DOHH2 (cell line): ENCODE measurements around the gene TOB2.
"Not testable (repeated sequence)": the region's sequence is repeated elsewhere in the genome, so short reads cannot be mapped to it uniquely, and the experiment has no call there.

ENCODE experiments used
- H3F3A ChIP-seq: fragments of 200-600 bp; sonication (generic), shearing (Covaris generic); 2 replicates; pipeline ENCODE4 v1.6.0; 2016; ENCODE audit warnings: antibody characterized with exemption, mild to moderate bottlenecking; ENCODE audit not compliant: control insufficient read depth, insufficient read depth
- H3K27ac ChIP-seq: fragments of 200-600 bp; sonication (generic); 2 replicates; pipeline ENCODE4 v1.5.1; 2014; ENCODE audit warnings: low read depth, mild to moderate bottlenecking, low read length, moderate library complexity
- H3K27me3 ChIP-seq: fragments of 200-600 bp; sonication (generic); 2 replicates; pipeline ENCODE4 v1.6.1; 2014; ENCODE audit warnings: mild to moderate bottlenecking, low read length, mixed read lengths; ENCODE audit not compliant: control insufficient read depth
- H3K36me3 ChIP-seq: fragments of 200-600 bp; sonication (generic); 2 replicates; pipeline ENCODE4 v1.6.1; 2014; ENCODE audit warnings: mild to moderate bottlenecking, low read length, moderate library complexity, mixed read lengths; ENCODE audit not compliant: control insufficient read depth
- H3K4me1 ChIP-seq: fragments of 200-600 bp; sonication (generic); 2 replicates; pipeline ENCODE4 v1.6.1; 2014; ENCODE audit warnings: mild to moderate bottlenecking, low read length, mixed read lengths; ENCODE audit not compliant: control insufficient read depth
- H3K4me2 ChIP-seq: fragments of 200-600 bp; sonication (generic); 2 replicates; pipeline ENCODE4 v1.6.0; 2014; ENCODE audit warnings: mild to moderate bottlenecking, low read length, moderate library complexity
- H3K4me3 ChIP-seq: fragments of 200-600 bp; sonication (generic); 2 replicates; pipeline ENCODE4 v1.5.1; 2014; ENCODE audit warnings: mild to moderate bottlenecking, low read length, mixed read lengths
- H3K79me2 ChIP-seq: fragments of 200-600 bp; sonication (generic); 2 replicates; pipeline ENCODE4 v1.6.1; 2014; ENCODE audit warnings: mild to moderate bottlenecking, low read length, mixed read lengths; ENCODE audit not compliant: control insufficient read depth
- H3K9me2 ChIP-seq: fragments of 200-600 bp; sonication (generic); replicated peaks from 2 replicates; pipeline ENCODE4 v1.6.1; 2014; ENCODE audit warnings: mild to moderate bottlenecking, low read length, mixed read lengths; ENCODE audit not compliant: control insufficient read depth
- H3K9me3 ChIP-seq: fragments of 200-600 bp; sonication (generic); 2 replicates; pipeline ENCODE4 v1.6.1; 2014; ENCODE audit warnings: antibody characterized with exemption, low read length, mixed read lengths; ENCODE audit not compliant: control insufficient read depth, insufficient read depth
- H4K20me1 ChIP-seq: fragments of 200-600 bp; sonication (generic); 2 replicates; pipeline ENCODE4 v1.6.0; 2014; ENCODE audit warnings: low read depth, mild to moderate bottlenecking, antibody characterized with exemption, low read length, moderate library complexity; ENCODE audit not compliant: control insufficient read depth, insufficient read depth
- EZH2phosphoT487 ChIP-seq: fragments of 200-600 bp; sonication (generic); IDR thresholded peaks from 2 replicates; pipeline ENCODE4 v1.6.1; 2017; ENCODE audit warnings: borderline replicate concordance, mild to moderate bottlenecking, antibody characterized with exemption, low read length, moderate library complexity, mixed read lengths
- TF ChIP-seq, protein P1 (sequence below): fragments of 200-600 bp; sonication (generic); IDR thresholded peaks from one replicate; pipeline ENCODE4 v1.5.1; 2014; ENCODE audit warnings: antibody characterized with exemption, mild to moderate bottlenecking, low read depth, low read length; ENCODE audit not compliant: poor library complexity, severe bottlenecking

TOB2 gene

DNA sequence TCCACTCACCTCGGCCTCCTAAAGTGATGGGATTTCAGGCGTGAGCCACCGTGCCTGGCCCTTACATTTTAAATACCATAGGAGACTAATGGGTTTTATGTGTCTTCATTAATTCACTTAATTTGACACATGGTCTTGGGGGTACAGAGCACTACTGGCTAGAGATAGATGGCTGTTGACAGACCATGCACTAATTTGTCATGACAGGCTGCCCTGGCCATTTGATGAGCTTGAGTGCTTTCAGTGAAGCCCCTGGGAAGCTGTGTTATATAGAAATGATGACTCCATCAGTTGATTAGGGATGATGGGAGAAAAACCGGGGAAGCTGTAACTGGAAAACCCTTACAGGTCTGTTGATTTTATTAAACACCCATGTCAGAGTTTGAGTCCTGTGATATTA is 15.3 kb upstream of the TOB2 start:
- no peaks in the 10 kb centered on the region for H3K9me3 ChIP-seq
- H3K79me2 ChIP-seq, result peaks cover 61% of the 10 kb centered on the region
- H3K4me2 ChIP-seq, result no peak overlapping the region
- no peaks in the 10 kb centered on the region for H3K27me3 ChIP-seq
- no peak overlapping the region for H3K4me3 ChIP-seq
- H3K27ac ChIP-seq, result no peak overlapping the region
- H3K4me1 ChIP-seq, result peaks cover 7% of the 10 kb centered on the region
- no peak for TF ChIP-seq EZH2phosphoT487
- TF ChIP-seq, protein P1, sequence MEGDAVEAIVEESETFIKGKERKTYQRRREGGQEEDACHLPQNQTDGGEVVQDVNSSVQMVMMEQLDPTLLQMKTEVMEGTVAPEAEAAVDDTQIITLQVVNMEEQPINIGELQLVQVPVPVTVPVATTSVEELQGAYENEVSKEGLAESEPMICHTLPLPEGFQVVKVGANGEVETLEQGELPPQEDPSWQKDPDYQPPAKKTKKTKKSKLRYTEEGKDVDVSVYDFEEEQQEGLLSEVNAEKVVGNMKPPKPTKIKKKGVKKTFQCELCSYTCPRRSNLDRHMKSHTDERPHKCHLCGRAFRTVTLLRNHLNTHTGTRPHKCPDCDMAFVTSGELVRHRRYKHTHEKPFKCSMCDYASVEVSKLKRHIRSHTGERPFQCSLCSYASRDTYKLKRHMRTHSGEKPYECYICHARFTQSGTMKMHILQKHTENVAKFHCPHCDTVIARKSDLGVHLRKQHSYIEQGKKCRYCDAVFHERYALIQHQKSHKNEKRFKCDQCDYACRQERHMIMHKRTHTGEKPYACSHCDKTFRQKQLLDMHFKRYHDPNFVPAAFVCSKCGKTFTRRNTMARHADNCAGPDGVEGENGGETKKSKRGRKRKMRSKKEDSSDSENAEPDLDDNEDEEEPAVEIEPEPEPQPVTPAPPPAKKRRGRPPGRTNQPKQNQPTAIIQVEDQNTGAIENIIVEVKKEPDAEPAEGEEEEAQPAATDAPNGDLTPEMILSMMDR, result no peak
- H3K36me3 ChIP-seq, result peaks cover 85% of the 10 kb centered on the region
- no peaks in the 10 kb centered on the region for H4K20me1 ChIP-seq
- no peaks in the 10 kb centered on the region for H3K9me2 ChIP-seq
- peaks cover 5% of the 10 kb centered on the region; the same call in 1 of the 2 replicates for H3F3A ChIP-seq

DNA sequence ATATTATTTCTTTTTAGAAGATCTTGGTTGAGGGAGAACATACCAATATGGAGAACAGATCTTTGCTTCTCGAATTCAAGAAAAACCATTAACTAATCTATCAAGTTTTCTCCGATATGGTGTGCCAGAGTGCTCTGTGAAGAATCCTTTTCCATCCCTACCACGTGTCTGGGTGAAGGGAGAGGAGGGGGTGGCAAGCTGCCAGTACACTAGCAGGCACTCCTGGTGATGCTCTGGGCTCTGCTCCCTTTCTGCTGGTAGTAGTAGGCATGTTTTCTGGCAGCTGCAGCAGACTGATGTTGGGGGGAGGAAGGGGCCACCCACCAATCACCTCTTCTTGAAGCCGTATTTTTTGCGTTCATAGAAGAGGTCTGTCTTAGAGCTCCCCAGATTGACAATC is 13.5 kb upstream of the TOB2 start:
- H3K4me2 ChIP-seq, H3K4me3 ChIP-seq, H3K9me3 ChIP-seq, H3K4me1 ChIP-seq, H4K20me1 ChIP-seq, H3F3A ChIP-seq, H3K27ac ChIP-seq, H3K9me2 ChIP-seq, H3K27me3 ChIP-seq: not testable (repeated sequence)
- Histone ChIP-seq H3K36me3 (peaks cover 68% of the 10 kb centered on the region), H3K79me2 (peaks cover 44% of the 10 kb centered on the region)

- H3K36me3 ChIP-seq, result peaks cover 62% of the 10 kb centered on the region
- H3K4me1 ChIP-seq, result no peaks in the 10 kb centered on the region
- peaks cover 8% of the 10 kb centered on the region; the same call in 1 of the 2 replicates for H3F3A ChIP-seq
- no peaks in the 10 kb centered on the region for H3K9me2 ChIP-seq
- H3K9me3 ChIP-seq, result no peaks in the 10 kb centered on the region
- H3K4me2 ChIP-seq, result no peak overlapping the region
- H3K4me3 ChIP-seq, result no peak overlapping the region
- H4K20me1 ChIP-seq, result no peaks in the 10 kb centered on the region
- TF ChIP-seq, protein P1, result no peak
- no peak for TF ChIP-seq EZH2phosphoT487
- H3K27me3 ChIP-seq, result no peaks in the 10 kb centered on the region
- H3K27ac ChIP-seq, result no peak overlapping the region
- H3K79me2 ChIP-seq, result peaks cover 38% of the 10 kb centered on the region
Observed at GRCh38 chr22:41459431-41459830, 12.8 kb upstream of the TOB2 start.

DNA sequence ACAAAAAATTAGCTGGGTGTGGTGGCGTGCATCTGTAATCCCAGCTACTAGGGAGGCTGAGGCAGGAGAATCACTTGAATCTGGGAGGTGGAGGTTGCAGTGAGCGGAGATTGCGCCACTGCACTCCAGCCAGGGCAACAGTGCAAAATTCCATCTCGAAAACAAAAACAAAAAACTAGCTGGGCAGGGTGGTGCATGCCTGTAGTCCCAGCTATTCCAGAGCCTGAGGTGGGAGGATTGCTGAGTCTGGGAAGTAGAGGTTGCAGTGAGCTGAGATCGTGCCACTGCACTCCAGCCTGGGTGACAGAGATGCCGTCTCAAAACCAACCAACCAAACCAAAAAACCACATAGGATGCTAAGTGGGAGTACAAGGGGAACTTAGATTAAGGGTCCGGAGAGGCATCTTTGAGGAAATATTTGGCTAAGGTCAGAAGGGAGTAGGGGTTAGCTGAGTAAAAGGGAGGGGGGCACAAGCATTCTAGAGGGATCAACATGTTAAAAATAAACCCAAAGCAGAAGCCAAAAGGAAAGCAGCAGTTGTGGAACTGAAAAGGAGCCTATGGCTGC is 11.6 kb upstream of the TOB2 start:
- no peaks in the 10 kb centered on the region for H3K4me1 ChIP-seq
- peaks cover 14% of the 10 kb centered on the region; the same call in 1 of the 2 replicates for H3F3A ChIP-seq
- no peaks in the 10 kb centered on the region for H3K9me2 ChIP-seq
- H3K27me3 ChIP-seq, result no peaks in the 10 kb centered on the region
- H3K4me2 ChIP-seq, result no peak overlapping the region
- H3K9me3 ChIP-seq, result no peaks in the 10 kb centered on the region
- peaks cover 28% of the 10 kb centered on the region for H3K79me2 ChIP-seq
- peaks cover 51% of the 10 kb centered on the region for H3K36me3 ChIP-seq
- TF ChIP-seq, protein P1, result no peak
- no peak for TF ChIP-seq EZH2phosphoT487
- H3K27ac ChIP-seq, result no peak overlapping the region
- H3K4me3 ChIP-seq, result no peak overlapping the region
- H4K20me1 ChIP-seq, result no peaks in the 10 kb centered on the region
